ELR (cell line): Measurements from ENCODE around the gene DMAC2L.
"Not testable (repeated sequence)": the region's sequence is repeated elsewhere in the genome, so short reads cannot be mapped to it uniquely, and the experiment has no call there.

ENCODE experiments used
- DNase-seq: peaks from one replicate; pipeline ENCODE4 v3.0.0-alpha.2; 2015; ENCODE audit warnings: low read depth

DMAC2L gene, protein sequence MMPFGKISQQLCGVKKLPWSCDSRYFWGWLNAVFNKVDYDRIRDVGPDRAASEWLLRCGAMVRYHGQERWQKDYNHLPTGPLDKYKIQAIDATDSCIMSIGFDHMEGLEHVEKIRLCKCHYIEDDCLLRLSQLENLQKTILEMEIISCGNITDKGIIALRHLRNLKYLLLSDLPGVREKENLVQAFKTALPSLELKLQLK

GRCh38 chr14:50311972-50312733 lies at the start of gene DMAC2L, which contains the start of gene L2HGDH:
Gene DMAC2L, plus strand, starts transcription at chr14:50312324. Its CDS starts 9,164 bp downstream, at chr14:50321488.
Gene L2HGDH, minus strand, starts transcription at chr14:50312229. Its CDS starts 79 bp downstream, at chr14:50312150.
- peak; percentile 95 for DNase-seq

DNA sequence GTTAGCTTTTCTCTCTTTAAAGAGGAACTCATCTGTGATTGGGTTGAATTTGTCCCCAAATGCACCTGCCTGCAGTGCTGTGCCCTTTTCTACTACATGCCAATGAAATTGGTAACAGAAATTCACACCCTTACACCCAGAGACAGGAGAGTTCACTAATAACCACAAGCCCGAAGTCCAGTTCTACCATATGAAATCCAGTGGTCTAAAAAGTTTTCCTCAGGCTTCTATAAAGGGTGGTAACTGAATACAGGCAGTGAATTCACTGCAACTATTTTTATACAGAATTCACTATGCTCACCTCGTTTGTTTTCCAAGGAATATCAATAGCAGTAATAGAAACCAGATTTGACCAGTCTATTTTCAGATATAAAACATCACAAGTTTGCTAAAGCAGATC lies 49.3 kb upstream of the DMAC2L start:
- no peak for DNase-seq

DNA sequence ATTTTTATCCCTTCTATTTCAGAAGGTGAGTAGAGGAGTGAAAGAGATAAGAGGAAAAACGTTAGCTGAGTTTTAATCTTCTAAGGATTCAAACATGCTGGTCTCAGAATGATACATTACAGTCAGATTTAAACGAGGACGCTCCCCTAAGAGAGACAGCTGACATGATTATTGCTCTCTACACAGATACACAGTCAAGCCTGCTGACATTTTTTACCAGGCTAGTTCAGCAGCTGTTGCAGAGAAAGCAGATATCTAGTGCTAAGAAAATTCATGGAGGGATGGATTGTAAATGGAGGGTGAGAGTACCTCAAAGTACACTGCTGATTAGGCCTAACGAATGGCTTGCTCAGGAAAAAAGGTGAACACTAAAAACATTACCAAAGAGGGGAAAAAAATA lies 48.8 kb upstream of the DMAC2L start:
- no peak for DNase-seq

DNA sequence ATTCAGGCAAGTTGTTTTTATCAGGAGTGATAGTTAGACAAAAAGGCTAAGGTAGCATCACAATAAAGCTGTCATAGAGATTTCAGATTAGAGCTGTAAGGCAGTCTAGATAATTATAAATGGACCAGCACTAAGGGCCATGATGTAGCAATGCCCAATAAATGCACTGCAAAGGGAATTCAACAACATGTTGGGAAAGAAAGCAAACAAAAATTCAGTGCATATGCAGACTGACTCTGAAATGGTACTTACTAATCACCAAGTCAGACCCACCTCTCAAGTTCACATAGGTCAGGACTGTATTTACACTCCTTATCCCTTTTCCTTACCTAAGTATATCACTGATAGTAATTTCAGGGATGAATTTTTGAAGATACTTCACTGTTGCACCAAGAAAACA lies 47.1 kb upstream of the DMAC2L start:
- DNase-seq: no peak

GRCh38 chr14:50270932-50271331 lies 41.2 kb upstream of the DMAC2L start:
- no peak for DNase-seq

- DNase-seq: peak; percentile 17
These were observed 39.6 kb upstream of the DMAC2L start for GRCh38 chr14:50272498-50272897.

DNA sequence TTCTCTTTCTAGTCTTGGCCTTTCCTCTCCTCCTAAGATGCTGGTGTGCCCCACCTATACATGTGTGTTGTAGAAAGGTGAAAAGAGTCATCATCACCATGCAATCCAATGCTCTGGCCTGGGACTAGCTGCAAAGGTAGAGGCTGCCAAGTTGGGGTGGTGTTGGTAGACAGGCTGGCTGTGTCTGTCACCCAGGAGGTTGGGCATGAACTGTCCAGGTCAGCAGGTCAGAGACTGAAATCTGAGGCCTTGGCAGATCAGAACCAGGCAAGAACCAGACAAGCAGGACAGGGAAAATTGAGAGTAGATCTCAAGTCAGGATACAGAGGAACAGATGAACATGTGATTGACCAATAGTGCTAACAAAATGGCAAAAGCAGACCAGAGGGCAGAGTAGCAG lies 26.3 kb upstream of the DMAC2L start:
- DNase-seq: no peak

DNA sequence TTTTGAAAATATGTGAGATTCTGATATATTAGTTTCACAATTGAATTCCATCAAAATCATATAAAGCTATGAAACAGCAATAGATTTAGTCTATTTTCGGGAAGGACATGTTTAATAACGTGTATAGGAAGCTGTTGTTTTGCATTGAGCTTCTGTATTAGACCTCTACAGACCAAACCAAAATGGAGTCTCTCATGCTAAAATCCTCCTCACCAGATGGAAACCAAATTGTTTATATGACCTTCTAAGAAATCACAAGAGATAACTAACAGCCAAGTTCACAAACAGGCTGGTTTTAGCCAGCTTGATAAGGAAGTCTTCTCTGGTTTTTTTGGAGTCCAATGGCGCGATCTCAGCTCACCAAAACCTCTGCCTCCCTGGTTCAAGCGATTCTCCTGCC lies 24.0 kb upstream of the DMAC2L start:
- DNase-seq: no peak

DNA sequence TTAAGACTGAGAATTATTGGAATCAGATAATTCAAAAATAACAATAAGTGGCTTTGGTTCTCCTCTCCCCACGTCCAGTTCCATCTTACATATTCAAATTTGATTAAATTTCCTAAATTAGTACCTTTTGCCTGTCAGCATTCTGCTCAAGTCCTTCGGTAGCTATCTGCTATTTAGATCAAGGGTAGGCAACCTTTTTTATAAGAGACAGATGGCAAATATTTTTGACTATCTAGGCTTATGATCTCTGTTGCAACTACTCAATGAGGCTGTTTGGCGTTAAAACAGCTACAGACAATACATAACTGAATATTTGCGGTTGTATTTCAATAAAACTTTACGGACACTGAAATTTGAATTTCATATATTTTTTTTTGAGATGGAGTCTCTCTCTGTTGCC lies 21.8 kb upstream of the DMAC2L start:
- DNase-seq: no peak

DNA sequence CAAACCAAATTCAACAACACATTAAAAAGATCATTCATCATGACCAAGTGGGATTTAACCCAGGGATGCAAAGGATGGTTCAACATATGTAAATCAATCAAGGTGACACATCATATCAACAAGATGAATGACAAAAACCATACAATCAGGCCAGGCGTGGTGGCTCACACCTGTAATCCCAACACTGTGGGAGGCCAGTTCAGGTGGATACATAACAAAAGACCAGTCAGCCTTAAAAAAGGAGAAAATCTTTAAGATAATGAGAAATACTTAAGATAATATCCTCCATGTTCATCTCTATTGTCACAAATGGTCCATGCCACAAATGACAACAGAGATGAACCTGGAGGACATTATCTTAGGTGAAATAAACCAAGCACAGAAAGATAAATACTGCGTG lies 12.5 kb upstream of the DMAC2L start:
- no peak for DNase-seq

DNA sequence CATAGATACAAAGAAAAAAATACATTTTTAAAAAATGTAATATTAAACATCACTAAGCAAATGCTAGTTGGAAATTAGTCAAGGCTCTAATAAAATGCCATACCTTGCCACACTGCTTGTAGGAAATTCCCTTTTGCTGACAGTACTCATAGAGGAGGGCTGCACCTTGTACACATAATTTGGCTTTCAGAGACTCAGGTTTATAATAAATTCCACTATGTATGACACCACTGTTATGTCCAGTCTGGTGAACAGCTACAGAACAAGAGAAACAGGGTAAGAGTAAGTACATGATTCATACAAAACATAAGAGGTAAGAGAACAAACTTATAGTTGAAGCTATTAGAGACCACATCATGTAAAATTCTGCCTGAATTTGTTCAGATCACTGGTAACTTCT lies 10.2 kb upstream of the DMAC2L start:
- DNase-seq: no peak

DNA sequence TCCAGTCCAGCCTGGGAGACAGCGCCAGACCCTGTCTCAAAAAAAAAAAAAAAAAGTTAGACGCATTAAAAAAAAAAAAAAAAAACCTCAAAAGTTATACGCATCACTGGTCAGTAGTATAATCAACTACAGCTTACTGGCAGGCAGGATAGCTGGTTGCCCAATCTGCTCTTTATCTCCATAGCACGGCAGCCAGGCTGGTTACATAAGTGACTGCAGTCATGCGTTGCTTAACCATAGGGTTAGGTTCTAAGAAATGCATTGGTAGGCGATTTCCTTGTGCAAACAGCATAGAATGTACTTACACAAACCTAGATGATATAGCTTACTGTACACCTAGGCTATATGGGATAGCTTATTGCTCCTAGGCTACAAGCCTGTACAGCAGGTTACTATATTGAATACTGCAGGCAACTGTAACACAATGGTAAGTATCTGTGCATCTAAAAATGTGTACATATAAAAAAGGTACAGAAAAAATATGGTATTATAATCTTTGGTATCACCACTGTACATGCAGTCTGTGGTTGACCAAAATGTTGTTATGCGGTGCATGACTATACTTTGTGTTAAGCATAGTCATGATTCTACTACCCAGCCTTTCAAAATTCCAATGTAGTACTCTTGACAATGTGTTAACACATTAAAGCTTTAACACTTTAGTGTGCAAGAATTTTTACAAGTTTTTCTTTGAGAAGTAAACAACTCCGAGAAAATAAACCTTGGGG lies 8.2 kb upstream of the DMAC2L start:
- no peak for DNase-seq

DNA sequence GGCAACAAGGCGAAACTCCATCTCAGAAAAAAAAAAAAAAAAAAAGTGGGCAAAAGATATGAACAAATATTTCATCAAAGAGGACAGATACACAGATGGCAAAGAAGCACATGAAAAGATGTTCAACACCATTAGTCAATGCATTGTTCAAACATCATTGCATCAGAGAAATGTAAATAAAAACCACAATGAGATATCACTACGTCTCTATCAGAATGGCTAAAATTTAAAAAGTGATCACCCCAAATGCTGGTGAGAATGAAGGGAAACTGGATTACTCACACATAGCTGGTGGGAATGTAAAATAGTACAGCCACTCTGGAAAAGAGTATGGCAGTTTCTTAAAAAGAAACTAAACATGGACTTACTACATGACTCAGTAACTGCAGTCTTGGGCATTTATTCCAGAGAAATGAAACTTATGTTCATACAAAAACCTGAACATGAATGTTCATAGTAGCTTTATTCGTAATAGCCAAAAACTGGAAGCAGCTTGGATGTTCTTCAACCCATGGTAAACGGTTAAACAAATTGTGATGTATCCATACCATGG lies 3.7 kb upstream of the DMAC2L start:
- DNase-seq: peak; percentile 42

GRCh38 chr14:50310445-50310844 lies 1.7 kb upstream of the DMAC2L start:
- DNase-seq: no peak

GRCh38 chr14:50311337-50311971 lies 670 bp upstream of the DMAC2L start:
- no peak for DNase-seq

DNA sequence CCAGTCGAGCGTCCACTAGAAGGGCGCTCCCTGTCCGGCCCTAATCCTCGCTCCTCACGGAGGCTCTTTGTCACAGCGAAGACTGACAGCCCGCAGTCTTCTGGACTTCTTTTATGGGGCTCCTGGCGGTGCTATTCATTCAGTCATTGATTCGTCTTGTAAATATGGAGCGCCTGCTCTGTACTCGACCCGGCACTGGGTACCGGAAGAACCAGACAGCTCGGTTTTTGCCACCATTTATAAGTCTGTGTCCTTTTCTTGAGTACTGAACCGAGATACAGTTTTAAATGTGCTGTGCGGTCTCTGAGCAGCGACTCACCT lies 570 bp downstream of the DMAC2L start:
- DNase-seq: no peak

- not testable (repeated sequence) for DNase-seq
These were observed 2.0 kb downstream of the DMAC2L start for GRCh38 chr14:50314098-50314497.

- peak; percentile 73 for DNase-seq
These were observed 6.0 kb downstream of the DMAC2L start for GRCh38 chr14:50318031-50318626.

DNA sequence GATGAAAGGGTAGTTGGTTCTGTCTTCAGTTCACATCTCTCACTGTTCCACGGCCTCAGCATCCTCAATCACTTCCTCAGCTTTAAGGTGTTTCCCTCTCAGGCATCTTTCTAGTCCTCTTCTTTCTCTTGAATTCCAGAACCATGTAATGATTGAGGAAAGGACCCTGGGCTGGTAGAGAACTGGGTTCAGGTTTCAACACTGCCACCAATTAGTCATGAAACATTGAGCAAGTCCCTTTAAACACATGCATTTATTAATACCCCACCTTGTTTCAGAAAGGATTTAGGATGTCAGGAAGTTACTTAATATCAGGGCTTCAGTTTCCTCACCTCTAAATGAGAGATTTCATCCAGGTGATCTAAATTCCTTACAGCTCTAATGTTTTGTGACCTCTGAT lies 7.2 kb downstream of the DMAC2L start:
- peak; percentile 47 for DNase-seq

- peak; percentile 46 for DNase-seq
These were observed 7.6 kb downstream of the DMAC2L start for GRCh38 chr14:50319721-50320120.

DNA sequence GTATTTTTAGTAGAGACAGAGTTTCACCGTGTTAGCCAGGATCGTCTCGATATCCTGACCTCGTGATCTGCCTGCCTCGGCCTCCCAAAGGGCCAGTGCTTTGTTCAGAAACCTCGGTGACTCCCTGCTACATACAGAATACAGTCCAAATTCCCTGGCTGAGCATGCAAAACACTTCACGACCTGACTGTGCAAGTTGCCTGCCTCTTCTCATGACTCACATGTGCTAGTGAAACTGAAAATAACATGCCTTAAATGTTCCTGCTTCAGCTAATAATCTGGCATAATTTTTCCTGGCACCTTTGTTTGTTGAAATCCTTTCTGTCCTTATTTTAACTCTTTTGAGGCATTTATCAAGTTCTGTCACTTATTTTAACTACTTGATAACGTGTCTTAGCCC lies 8.2 kb downstream of the DMAC2L start:
- DNase-seq: peak; percentile 69
